DOHH2 (cell line): ENCODE results near the gene ABCD1.

Experiments used
- H3F3A ChIP-seq: fragments of 200-600 bp; sonication (generic), shearing (Covaris generic); 2 replicates; pipeline ENCODE4 v1.6.0; 2016; ENCODE audit warnings: antibody characterized with exemption, mild to moderate bottlenecking; ENCODE audit not compliant: control insufficient read depth, insufficient read depth
- H3K27ac ChIP-seq: fragments of 200-600 bp; sonication (generic); 2 replicates; pipeline ENCODE4 v1.5.1; 2014; ENCODE audit warnings: low read depth, mild to moderate bottlenecking, low read length, moderate library complexity
- H3K27me3 ChIP-seq: fragments of 200-600 bp; sonication (generic); 2 replicates; pipeline ENCODE4 v1.6.1; 2014; ENCODE audit warnings: mild to moderate bottlenecking, low read length, mixed read lengths; ENCODE audit not compliant: control insufficient read depth
- H3K36me3 ChIP-seq: fragments of 200-600 bp; sonication (generic); 2 replicates; pipeline ENCODE4 v1.6.1; 2014; ENCODE audit warnings: mild to moderate bottlenecking, low read length, moderate library complexity, mixed read lengths; ENCODE audit not compliant: control insufficient read depth
- H3K4me1 ChIP-seq: fragments of 200-600 bp; sonication (generic); 2 replicates; pipeline ENCODE4 v1.6.1; 2014; ENCODE audit warnings: mild to moderate bottlenecking, low read length, mixed read lengths; ENCODE audit not compliant: control insufficient read depth
- H3K4me2 ChIP-seq: fragments of 200-600 bp; sonication (generic); 2 replicates; pipeline ENCODE4 v1.6.0; 2014; ENCODE audit warnings: mild to moderate bottlenecking, low read length, moderate library complexity
- H3K4me3 ChIP-seq: fragments of 200-600 bp; sonication (generic); 2 replicates; pipeline ENCODE4 v1.5.1; 2014; ENCODE audit warnings: mild to moderate bottlenecking, low read length, mixed read lengths
- H3K79me2 ChIP-seq: fragments of 200-600 bp; sonication (generic); 2 replicates; pipeline ENCODE4 v1.6.1; 2014; ENCODE audit warnings: mild to moderate bottlenecking, low read length, mixed read lengths; ENCODE audit not compliant: control insufficient read depth
- H3K9me2 ChIP-seq: fragments of 200-600 bp; sonication (generic); replicated peaks from 2 replicates; pipeline ENCODE4 v1.6.1; 2014; ENCODE audit warnings: mild to moderate bottlenecking, low read length, mixed read lengths; ENCODE audit not compliant: control insufficient read depth
- H3K9me3 ChIP-seq: fragments of 200-600 bp; sonication (generic); 2 replicates; pipeline ENCODE4 v1.6.1; 2014; ENCODE audit warnings: antibody characterized with exemption, low read length, mixed read lengths; ENCODE audit not compliant: control insufficient read depth, insufficient read depth
- H4K20me1 ChIP-seq: fragments of 200-600 bp; sonication (generic); 2 replicates; pipeline ENCODE4 v1.6.0; 2014; ENCODE audit warnings: low read depth, mild to moderate bottlenecking, antibody characterized with exemption, low read length, moderate library complexity; ENCODE audit not compliant: control insufficient read depth, insufficient read depth
- CTCF ChIP-seq: fragments of 200-600 bp; sonication (generic); IDR thresholded peaks from one replicate; pipeline ENCODE4 v1.5.1; 2014; ENCODE audit warnings: antibody characterized with exemption, mild to moderate bottlenecking, low read depth, low read length; ENCODE audit not compliant: poor library complexity, severe bottlenecking
- EZH2phosphoT487 ChIP-seq: fragments of 200-600 bp; sonication (generic); IDR thresholded peaks from 2 replicates; pipeline ENCODE4 v1.6.1; 2017; ENCODE audit warnings: borderline replicate concordance, mild to moderate bottlenecking, antibody characterized with exemption, low read length, moderate library complexity, mixed read lengths

The ABCD1 gene

GRCh38 chrX:153764786-153765137 is 40.1 kb downstream of the ABCD1 start:
- peaks cover 3% of the 10 kb centered on the region; the same call in 1 of the 2 replicates for H3K4me1 ChIP-seq
- H4K20me1 ChIP-seq, result no peaks in the 10 kb centered on the region
- no peaks in the 10 kb centered on the region for H3K79me2 ChIP-seq
- no peak overlapping the region for H3K27ac ChIP-seq
- H3K4me2 ChIP-seq, result no peak overlapping the region
- no peaks in the 10 kb centered on the region for H3K36me3 ChIP-seq
- H3K9me3 ChIP-seq, result no peaks in the 10 kb centered on the region
- H3K9me2 ChIP-seq, result no peaks in the 10 kb centered on the region
- no peak overlapping the region for H3K4me3 ChIP-seq
- TF ChIP-seq CTCF (no peak), EZH2phosphoT487 (no peak)
- H3F3A ChIP-seq, result no peaks in the 10 kb centered on the region
- H3K27me3 ChIP-seq, result no peaks in the 10 kb centered on the region

DNA sequence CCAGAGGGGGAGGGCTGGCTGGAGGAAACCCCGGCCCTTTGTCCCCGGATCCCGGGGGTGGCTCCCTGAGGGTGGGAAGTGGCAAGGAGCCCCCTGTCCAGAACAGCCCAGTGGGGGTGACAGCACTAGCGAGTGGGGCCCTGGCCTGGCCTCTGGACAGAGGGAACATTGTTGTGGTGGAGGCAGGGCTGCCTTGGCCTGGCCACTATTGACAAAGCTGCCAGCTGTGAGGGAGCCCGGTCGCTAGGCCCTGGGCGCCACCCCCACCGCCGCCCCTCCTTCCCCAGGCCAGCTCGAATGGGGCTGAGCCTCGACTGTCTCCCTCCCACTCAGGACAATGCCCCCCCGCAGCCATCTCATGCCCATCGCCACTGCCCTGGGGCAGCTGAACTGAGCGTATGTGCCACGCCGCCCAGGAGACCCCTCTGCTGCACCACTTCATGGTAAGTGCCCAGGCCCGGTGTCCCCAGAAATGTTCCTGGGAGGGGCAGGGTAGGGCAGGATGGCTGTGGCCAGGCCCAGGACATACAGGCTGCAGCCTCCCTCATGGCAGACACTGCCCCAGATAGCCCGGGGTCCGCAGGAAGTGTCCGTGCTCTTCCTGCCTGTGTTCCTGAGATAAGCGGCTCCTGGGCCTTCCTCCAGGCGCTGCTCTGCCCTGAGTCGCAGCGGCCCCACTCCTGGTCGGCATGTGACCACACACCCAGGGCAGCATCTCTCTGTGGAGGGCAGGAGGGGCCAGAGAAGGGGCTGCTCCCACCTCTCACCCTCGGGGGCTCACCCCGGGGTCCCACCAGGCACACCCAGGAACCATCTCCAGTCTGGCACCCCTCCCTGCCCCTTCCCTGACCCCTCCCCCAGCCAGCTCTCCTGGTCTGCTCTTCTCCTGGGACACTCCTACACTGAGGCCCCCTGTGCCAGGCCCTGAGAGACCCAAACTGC is 40.8 kb downstream of the ABCD1 start:
- H3K36me3 ChIP-seq, result no peaks in the 10 kb centered on the region
- peaks cover 3% of the 10 kb centered on the region; the same call in 1 of the 2 replicates for H3K4me1 ChIP-seq
- H3K27me3 ChIP-seq, result no peaks in the 10 kb centered on the region
- no peaks in the 10 kb centered on the region for H3F3A ChIP-seq
- no peaks in the 10 kb centered on the region for H3K79me2 ChIP-seq
- no peaks in the 10 kb centered on the region for H3K9me3 ChIP-seq
- H4K20me1 ChIP-seq, result no peaks in the 10 kb centered on the region
- H3K27ac ChIP-seq, result no peak overlapping the region
- TF ChIP-seq CTCF, result no peak
- no peak for TF ChIP-seq EZH2phosphoT487
- no peaks in the 10 kb centered on the region for H3K9me2 ChIP-seq
- H3K4me3 ChIP-seq, result no peak overlapping the region
- H3K4me2 ChIP-seq, result no peak overlapping the region

DNA sequence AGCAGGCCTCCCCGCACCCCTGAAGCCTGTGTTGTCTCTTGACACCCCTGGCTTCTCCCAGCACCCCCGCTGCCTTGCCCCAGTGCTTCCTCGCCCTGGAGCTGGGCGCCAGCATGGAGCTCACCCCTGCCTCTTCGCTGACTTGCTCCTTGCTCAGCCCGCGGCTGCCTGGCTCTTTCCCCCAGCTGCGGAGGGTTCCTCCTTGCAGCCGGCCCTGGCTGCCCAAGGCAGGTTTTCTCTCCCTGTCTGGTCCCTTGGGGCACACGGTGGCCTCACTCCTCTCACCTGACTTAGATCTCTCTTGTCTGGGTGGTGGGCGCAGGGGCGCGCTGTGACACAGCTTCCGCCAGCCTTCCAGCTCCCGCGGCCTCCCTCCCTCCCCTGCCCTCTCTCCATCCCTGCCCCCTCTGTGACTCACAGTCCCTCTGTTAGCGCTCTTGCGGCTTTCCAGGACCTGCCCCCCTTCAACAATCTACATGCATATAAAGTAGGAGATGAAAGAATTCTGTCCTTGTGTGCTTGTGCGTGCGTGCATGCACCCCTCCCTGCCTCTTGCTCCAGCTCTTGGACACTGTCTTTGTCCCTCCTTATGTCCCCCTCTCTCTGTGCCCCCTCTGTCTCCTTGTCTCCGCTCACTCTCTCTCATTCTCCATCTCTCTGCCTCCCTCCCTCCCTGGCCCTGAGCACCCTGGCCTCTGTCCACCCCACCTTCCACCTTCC is 41.6 kb downstream of the ABCD1 start:
- Histone ChIP-seq H3K79me2 (no peaks in the 10 kb centered on the region), H3K27ac (no peak overlapping the region), H3K4me2 (no peak overlapping the region), H3K27me3 (no peaks in the 10 kb centered on the region), H3K4me1 (peaks cover 3% of the 10 kb centered on the region; the same call in 1 of the 2 replicates), H3K4me3 (no peak overlapping the region), H3K9me2 (no peaks in the 10 kb centered on the region), H4K20me1 (no peaks in the 10 kb centered on the region), H3K36me3 (no peaks in the 10 kb centered on the region), H3K9me3 (no peaks in the 10 kb centered on the region), H3F3A (no peaks in the 10 kb centered on the region)
- TF ChIP-seq EZH2phosphoT487 (no peak), CTCF (no peak)
